Measurements from ENCODE around the gene DHX40.
A peak's percentile ranks its signal among the peaks of the same experiment; 100 is the strongest.

The DHX40 gene

DNA sequence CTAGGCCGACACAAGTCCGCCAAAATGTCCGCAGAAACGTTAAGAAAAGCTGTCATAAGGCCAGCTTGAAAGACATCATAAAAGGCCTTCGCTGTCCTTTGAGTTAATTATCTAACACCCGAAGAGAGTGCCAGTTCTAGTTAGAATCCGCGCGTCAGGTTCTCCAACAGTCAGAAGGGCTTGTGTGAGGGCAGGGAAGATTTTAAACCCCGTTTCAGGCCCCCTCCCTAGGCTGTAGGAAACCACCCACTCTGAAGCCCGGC lies 53.6 kb downstream of the DHX40 start:
- WGBS (ENCODE audit: insufficient coverage): 0% methylated on average over 9 of the region's 11 CpGs
- H3K27ac ChIP-seq (ENCODE audit: insufficient read depth in 1 of 2, low read depth in 1 of 2, low read length in 2 of 2, poor library complexity in 1 of 2, severe bottlenecking in 2 of 2): peak overlapping the region; percentile 99 to 100
- H3K36me3 ChIP-seq (ENCODE audit: control insufficient read depth in 4 of 4, insufficient read depth in 4 of 4, low read length in 3 of 4): peaks cover 0 to 7% (median 0%) of the 10 kb centered on the region in 4 experiments
- no peaks in the 10 kb centered on the region for H3K27me3 ChIP-seq (replicated peaks in 2 of 5; ENCODE audit: control insufficient read depth in 4 of 5, insufficient read depth in 5 of 5, low read length in 4 of 5)
- peaks cover 12 to 47% (median 29%) of the 10 kb centered on the region in 4 experiments for H3K4me1 ChIP-seq (ENCODE audit: control extremely low read depth in 1 of 4, control insufficient read depth in 4 of 4, insufficient read depth in 4 of 4, low read length in 3 of 4)
- ChIA-PET CTCF (interaction anchor here (0.8 to 1.7 kb wide), 5 partner anchors 11 to 41 kb away, joined by 3 to 6 read pairs (median 3); no protein-coding TSS in a partner anchor), POLR2A (interaction anchor here (0.6 to 3.2 kb wide), 10 partner anchors 9 to 987 kb away, joined by 3 to 16 read pairs (median 4); partner anchors contain the start of genes DHX40 and PTRH2)
- H3K9me3 ChIP-seq (ENCODE audit: control extremely low read depth in 1 of 5, control insufficient read depth in 4 of 5, insufficient read depth in 2 of 5, low read depth in 1 of 5, low read length in 4 of 5): no peaks in the 10 kb centered on the region
- DNase-seq: no peak
- H3K4me3 ChIP-seq (ENCODE audit: control insufficient read depth in 1 of 7, extremely low read depth in 1 of 7, insufficient read depth in 4 of 7, low read depth in 2 of 7, low read length in 6 of 7): peak overlapping the region; percentile 85 to 98 (median 95)

DNA sequence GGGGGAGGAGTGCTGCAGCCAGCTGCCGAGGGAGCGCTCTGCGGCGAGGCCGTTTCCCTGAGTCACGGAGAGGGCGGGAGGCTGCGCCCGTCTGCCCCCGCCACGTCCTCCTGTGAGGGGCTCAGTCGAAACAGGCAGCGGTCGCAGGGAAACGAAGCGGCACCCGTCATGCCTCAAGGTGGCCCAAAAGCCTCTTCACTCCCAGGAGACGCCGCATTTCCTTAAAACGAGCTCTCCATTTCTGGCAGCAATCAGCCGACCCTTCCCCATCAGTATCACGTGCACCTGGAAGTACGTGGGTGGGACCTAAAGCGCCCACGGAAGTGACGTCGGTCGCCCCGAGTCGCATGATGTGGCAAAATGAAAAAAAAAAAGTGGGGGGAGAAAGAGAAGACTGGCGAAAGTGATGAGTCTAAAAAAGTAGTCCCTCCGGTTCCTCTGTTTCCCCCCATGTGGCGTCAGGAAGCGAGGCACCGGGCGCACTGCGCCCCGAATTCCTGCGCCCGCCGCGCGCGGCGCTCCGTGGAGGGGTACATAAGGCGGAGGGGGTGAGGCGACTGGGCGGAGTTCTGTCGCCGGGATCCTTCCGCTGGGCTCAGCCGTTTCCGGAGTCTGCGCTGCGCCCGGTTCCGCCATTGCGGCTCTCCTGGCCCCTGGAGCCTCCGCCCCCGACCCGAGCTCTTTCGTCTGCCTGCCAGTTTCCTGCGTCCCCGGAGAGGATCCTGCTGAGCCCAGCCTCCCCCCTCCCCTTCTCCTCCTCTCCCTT lies 54.1 kb downstream of the DHX40 start, which contains the start of gene CLTC:
Gene CLTC (plus strand): TSS at position 598 of the 766 bp plus-strand sequence. CDS start 237 bp downstream, outside the sequence.
- peak within 1 kb of the TSS; percentile 85 to 98 (median 95) for H3K4me3 ChIP-seq (ENCODE audit: control insufficient read depth in 1 of 7, extremely low read depth in 1 of 7, insufficient read depth in 4 of 7, low read depth in 2 of 7, low read length in 6 of 7)
- CTCF ChIA-PET: interaction anchor here (0.8 to 1.7 kb wide), 5 partner anchors 12 to 41 kb away, joined by 3 to 6 read pairs (median 3); no protein-coding TSS in a partner anchor
- H3K36me3 ChIP-seq (ENCODE audit: control insufficient read depth in 4 of 4, insufficient read depth in 4 of 4, low read length in 3 of 4): peaks cover 0 to 9% (median 0%) of the 10 kb centered on the region in 4 experiments
- H3K27ac ChIP-seq (ENCODE audit: insufficient read depth in 1 of 2, low read depth in 1 of 2, low read length in 2 of 2, poor library complexity in 1 of 2, severe bottlenecking in 2 of 2): peak within 1 kb of the TSS; percentile 99 to 100
- WGBS (ENCODE audit: insufficient coverage): under 1% methylated on average over 44 of the region's 65 CpGs
- H3K27me3 ChIP-seq (replicated peaks in 2 of 5; ENCODE audit: control insufficient read depth in 4 of 5, insufficient read depth in 5 of 5, low read length in 4 of 5): no peaks in the 10 kb centered on the region
- peak; percentile 99 to 100 (median 99) for DNase-seq
- no peaks in the 10 kb centered on the region for H3K9me3 ChIP-seq (ENCODE audit: control extremely low read depth in 1 of 5, control insufficient read depth in 4 of 5, insufficient read depth in 2 of 5, low read depth in 1 of 5, low read length in 4 of 5)
- POLR2A ChIA-PET: interaction anchor here (0.6 to 3.2 kb wide), 13 partner anchors 8 to 988 kb away, joined by 3 to 16 read pairs (median 4); partner anchors contain the start of genes DHX40 and PTRH2
- peaks cover 12 to 52% (median 30%) of the 10 kb centered on the region in 4 experiments for H3K4me1 ChIP-seq (ENCODE audit: control extremely low read depth in 1 of 4, control insufficient read depth in 4 of 4, insufficient read depth in 4 of 4, low read length in 3 of 4)

DNA sequence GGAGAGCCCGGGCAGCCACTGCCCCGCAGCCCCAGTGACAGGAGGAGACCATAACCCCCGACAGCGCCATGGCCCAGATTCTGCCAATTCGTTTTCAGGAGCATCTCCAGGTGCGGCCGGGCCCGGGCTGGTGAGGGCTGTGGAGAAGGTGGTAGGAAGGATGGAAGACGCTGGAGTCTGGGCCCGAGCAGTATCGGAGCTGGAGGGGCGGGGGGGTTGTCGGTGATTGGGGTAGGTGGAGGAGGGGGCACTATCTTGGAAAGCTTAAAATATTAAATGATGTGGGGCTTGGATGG lies 54.6 kb downstream of the DHX40 start:
- Histone ChIP-seq H3K9me3 (ENCODE audit: control extremely low read depth in 1 of 5, control insufficient read depth in 4 of 5, insufficient read depth in 2 of 5, low read depth in 1 of 5, low read length in 4 of 5) (no peaks in the 10 kb centered on the region), H3K4me1 (ENCODE audit: control extremely low read depth in 1 of 4, control insufficient read depth in 4 of 4, insufficient read depth in 4 of 4, low read length in 3 of 4) (peaks cover 12 to 53% (median 30%) of the 10 kb centered on the region in 4 experiments), H3K4me3 (ENCODE audit: control insufficient read depth in 1 of 7, extremely low read depth in 1 of 7, insufficient read depth in 4 of 7, low read depth in 2 of 7, low read length in 6 of 7) (peak overlapping the region; percentile 85 to 98 (median 95)), H3K36me3 (ENCODE audit: control insufficient read depth in 4 of 4, insufficient read depth in 4 of 4, low read length in 3 of 4) (peaks cover 0 to 6% (median 0%) of the 10 kb centered on the region in 4 experiments), H3K27ac (ENCODE audit: insufficient read depth in 1 of 2, low read depth in 1 of 2, low read length in 2 of 2, poor library complexity in 1 of 2, severe bottlenecking in 2 of 2) (peak overlapping the region; percentile 99 to 100), H3K27me3 (replicated peaks in 2 of 5; ENCODE audit: control insufficient read depth in 4 of 5, insufficient read depth in 5 of 5, low read length in 4 of 5) (no peaks in the 10 kb centered on the region)
- no peak for DNase-seq
- CTCF ChIA-PET: interaction anchor here (1.1 to 1.7 kb wide), 2 partner anchors 15 to 18 kb away, joined by 3 read pairs; no protein-coding TSS in a partner anchor
- WGBS (ENCODE audit: insufficient coverage): 2% methylated on average over 5 of the region's 13 CpGs
- POLR2A ChIA-PET: interaction anchor here (0.6 to 3.2 kb wide), 7 partner anchors 9 to 988 kb away, joined by 3 to 16 read pairs (median 4); no protein-coding TSS in a partner anchor

DNA sequence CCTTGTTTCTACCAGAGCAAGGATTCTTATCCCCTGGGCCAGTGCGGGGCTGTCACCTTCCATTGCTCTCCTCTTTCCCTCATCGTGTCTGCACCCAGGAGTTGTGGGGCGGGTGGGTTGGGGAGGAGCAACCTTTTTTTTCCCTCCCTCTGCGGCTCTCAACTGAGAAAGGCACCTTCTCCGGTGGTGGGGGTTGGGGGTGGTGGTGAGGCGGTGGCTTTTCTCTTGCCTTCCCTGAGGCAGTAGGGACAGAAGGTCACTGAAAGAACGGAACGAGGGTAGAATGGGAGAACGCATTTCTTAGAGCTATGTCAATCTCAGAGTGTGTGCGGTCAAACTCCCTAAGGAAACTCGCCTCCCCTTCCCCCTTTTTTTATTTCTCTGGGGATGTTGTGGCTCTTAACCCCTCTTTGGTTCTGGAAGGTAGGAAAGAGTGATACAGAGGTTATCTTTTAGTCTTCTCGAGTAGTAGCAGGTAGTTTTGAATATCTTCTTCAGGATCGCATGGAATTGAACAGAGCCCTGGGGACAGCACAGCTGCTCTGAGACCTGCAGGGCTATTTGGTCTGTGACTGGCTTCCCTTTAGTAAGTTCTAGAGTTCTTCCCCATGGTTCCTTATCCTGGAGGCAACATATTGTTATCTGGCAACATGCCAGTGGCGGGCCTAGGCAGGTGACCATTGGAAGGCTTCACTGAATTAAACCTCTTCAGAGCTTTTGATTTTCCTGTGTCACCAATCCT lies 55.3 kb downstream of the DHX40 start:
- DNase-seq: peak in 2 of 3 donors; percentile 50 to 61
- Histone ChIP-seq H3K4me3 (ENCODE audit: control insufficient read depth in 1 of 7, extremely low read depth in 1 of 7, insufficient read depth in 4 of 7, low read depth in 2 of 7, low read length in 6 of 7) (peak overlapping the region; percentile 85 to 98 (median 95)), H3K36me3 (ENCODE audit: control insufficient read depth in 4 of 4, insufficient read depth in 4 of 4, low read length in 3 of 4) (peaks cover 0 to 3% (median 0%) of the 10 kb centered on the region in 4 experiments), H3K9me3 (ENCODE audit: control extremely low read depth in 1 of 5, control insufficient read depth in 4 of 5, insufficient read depth in 2 of 5, low read depth in 1 of 5, low read length in 4 of 5) (no peaks in the 10 kb centered on the region), H3K27me3 (replicated peaks in 2 of 5; ENCODE audit: control insufficient read depth in 4 of 5, insufficient read depth in 5 of 5, low read length in 4 of 5) (no peaks in the 10 kb centered on the region), H3K4me1 (ENCODE audit: control extremely low read depth in 1 of 4, control insufficient read depth in 4 of 4, insufficient read depth in 4 of 4, low read length in 3 of 4) (peaks cover 12 to 55% (median 30%) of the 10 kb centered on the region in 4 experiments), H3K27ac (ENCODE audit: insufficient read depth in 1 of 2, low read depth in 1 of 2, low read length in 2 of 2, poor library complexity in 1 of 2, severe bottlenecking in 2 of 2) (peak overlapping the region; percentile 99 to 100)
- WGBS (ENCODE audit: insufficient coverage): 22% methylated on average over 3 of the region's 14 CpGs
- POLR2A ChIA-PET: interaction anchor here (1.0 to 3.2 kb wide), 3 partner anchors 17 to 50 kb away, joined by 5 to 16 read pairs (median 8); no protein-coding TSS in a partner anchor
- CTCF ChIA-PET: no interaction called here

DNA sequence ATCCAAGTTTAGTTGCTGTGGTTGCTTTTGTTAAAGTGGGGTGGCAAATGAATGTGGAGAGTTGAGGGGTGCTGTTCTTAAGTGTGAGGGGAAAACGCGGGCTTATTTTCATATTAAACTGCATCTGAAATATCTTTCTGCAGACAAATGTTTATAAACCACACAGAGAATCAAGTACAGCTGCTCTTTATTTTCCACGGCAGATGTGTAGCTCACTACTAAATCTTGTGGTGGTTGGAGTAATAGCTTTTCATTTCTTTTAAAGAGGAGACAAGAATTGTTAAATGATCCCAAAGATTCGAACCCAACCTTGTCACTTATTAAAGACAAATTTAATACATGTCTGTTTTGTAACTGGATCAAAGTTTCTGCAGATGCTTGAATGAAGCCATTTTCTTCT lies 56.4 kb downstream of the DHX40 start:
- ChIA-PET POLR2A (interaction anchor here (0.6 to 3.2 kb wide), 2 partner anchors 21 to 34 kb away, joined by 3 to 16 read pairs; no protein-coding TSS in a partner anchor), CTCF (interaction anchor here (0.9 kb wide), 1 partner anchor 12 kb away, joined by 3 read pairs; no protein-coding TSS in a partner anchor)
- H3K36me3 ChIP-seq (ENCODE audit: control insufficient read depth in 4 of 4, insufficient read depth in 4 of 4, low read length in 3 of 4): peaks cover 0 to 3% (median 0%) of the 10 kb centered on the region in 4 experiments
- H3K27me3 ChIP-seq (replicated peaks in 2 of 5; ENCODE audit: control insufficient read depth in 4 of 5, insufficient read depth in 5 of 5, low read length in 4 of 5): no peaks in the 10 kb centered on the region
- peak in 1 of 3 donors; percentile 35 for DNase-seq
- H3K4me1 ChIP-seq (ENCODE audit: control extremely low read depth in 1 of 4, control insufficient read depth in 4 of 4, insufficient read depth in 4 of 4, low read length in 3 of 4): peaks cover 12 to 61% (median 33%) of the 10 kb centered on the region in 4 experiments
- WGBS (ENCODE audit: insufficient coverage): no CpG with 5 or more reads among the region's 4 CpGs
- H3K27ac ChIP-seq (ENCODE audit: insufficient read depth in 1 of 2, low read depth in 1 of 2, low read length in 2 of 2, poor library complexity in 1 of 2, severe bottlenecking in 2 of 2): peak overlapping the region in 1 of 2 experiments; percentile 100
- H3K4me3 ChIP-seq (ENCODE audit: control insufficient read depth in 1 of 7, extremely low read depth in 1 of 7, insufficient read depth in 4 of 7, low read depth in 2 of 7, low read length in 6 of 7): peak overlapping the region in 3 of 7 experiments; percentile 96 to 98 (median 96)
- no peaks in the 10 kb centered on the region for H3K9me3 ChIP-seq (ENCODE audit: control extremely low read depth in 1 of 5, control insufficient read depth in 4 of 5, insufficient read depth in 2 of 5, low read depth in 1 of 5, low read length in 4 of 5)

DNA sequence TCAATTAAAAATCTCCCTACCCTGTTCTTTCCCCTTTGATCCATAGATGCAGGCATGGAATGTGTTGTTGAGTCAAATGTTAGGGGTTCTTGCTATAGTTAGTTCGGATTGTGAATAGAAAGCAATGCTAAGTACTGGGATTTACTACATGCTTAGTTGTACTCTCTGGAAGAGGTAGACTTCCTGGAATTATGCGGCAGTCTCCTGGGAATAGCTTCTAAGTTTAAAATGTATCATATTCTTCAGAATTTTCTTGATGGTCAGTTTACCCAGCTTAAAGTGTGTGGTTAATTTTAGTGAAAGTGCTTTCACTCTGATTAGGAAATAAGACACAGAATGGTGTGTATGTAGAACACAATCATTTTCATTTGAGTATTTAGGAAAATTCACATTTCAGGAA lies 57.7 kb downstream of the DHX40 start:
- Histone ChIP-seq H3K4me3 (ENCODE audit: control insufficient read depth in 1 of 7, extremely low read depth in 1 of 7, insufficient read depth in 4 of 7, low read depth in 2 of 7, low read length in 6 of 7) (peak overlapping the region in 1 of 7 experiments; percentile 33), H3K27me3 (replicated peaks in 2 of 5; ENCODE audit: control insufficient read depth in 4 of 5, insufficient read depth in 5 of 5, low read length in 4 of 5) (no peaks in the 10 kb centered on the region), H3K27ac (ENCODE audit: insufficient read depth in 1 of 2, low read depth in 1 of 2, low read length in 2 of 2, poor library complexity in 1 of 2, severe bottlenecking in 2 of 2) (peak overlapping the region in 1 of 2 experiments; percentile 14), H3K9me3 (ENCODE audit: control extremely low read depth in 1 of 5, control insufficient read depth in 4 of 5, insufficient read depth in 2 of 5, low read depth in 1 of 5, low read length in 4 of 5) (no peaks in the 10 kb centered on the region), H3K4me1 (ENCODE audit: control extremely low read depth in 1 of 4, control insufficient read depth in 4 of 4, insufficient read depth in 4 of 4, low read length in 3 of 4) (peaks cover 17 to 68% (median 40%) of the 10 kb centered on the region in 4 experiments), H3K36me3 (ENCODE audit: control insufficient read depth in 4 of 4, insufficient read depth in 4 of 4, low read length in 3 of 4) (peaks cover 0 to 3% (median 0%) of the 10 kb centered on the region in 4 experiments)
- DNase-seq: no peak
- CTCF ChIA-PET: interaction anchor here (1.2 kb wide), 1 partner anchor 15 kb away, joined by 3 read pairs; no protein-coding TSS in a partner anchor
- POLR2A ChIA-PET: interaction anchor here (1.0 kb wide), 1 partner anchor 12 kb away, joined by 3 read pairs; no protein-coding TSS in a partner anchor
- no CpG with 5 or more reads among the region's 2 CpGs for WGBS (ENCODE audit: insufficient coverage)
